ENCODE results near the gene ARHGAP42.

DNA sequence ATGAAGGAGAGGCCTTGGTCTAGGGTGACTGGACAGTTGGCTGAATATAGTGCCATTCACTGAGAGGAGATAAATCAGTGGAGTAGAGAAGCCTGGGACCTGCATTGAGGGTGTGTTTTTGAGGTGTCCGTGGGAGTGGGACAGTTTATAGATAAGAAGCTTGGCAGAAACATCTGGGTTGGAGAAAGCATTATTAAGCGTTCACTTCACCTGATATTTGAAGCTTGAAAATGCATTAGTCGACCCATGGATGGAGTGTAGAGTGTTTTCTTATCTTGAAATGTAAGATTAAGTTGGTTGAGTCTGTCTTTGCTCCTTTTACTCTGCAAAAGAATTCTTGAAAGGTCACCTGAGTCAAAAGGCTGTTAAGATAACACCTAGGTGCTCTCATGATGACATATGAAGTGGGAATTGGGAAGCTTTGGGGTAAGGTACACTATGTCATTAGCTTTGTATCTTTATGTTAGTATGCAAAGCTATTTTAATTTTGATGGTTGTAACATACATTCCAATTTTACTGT is 160.7 kb downstream of the ARHGAP42 start:
- TF ChIP-seq, protein P1, sequence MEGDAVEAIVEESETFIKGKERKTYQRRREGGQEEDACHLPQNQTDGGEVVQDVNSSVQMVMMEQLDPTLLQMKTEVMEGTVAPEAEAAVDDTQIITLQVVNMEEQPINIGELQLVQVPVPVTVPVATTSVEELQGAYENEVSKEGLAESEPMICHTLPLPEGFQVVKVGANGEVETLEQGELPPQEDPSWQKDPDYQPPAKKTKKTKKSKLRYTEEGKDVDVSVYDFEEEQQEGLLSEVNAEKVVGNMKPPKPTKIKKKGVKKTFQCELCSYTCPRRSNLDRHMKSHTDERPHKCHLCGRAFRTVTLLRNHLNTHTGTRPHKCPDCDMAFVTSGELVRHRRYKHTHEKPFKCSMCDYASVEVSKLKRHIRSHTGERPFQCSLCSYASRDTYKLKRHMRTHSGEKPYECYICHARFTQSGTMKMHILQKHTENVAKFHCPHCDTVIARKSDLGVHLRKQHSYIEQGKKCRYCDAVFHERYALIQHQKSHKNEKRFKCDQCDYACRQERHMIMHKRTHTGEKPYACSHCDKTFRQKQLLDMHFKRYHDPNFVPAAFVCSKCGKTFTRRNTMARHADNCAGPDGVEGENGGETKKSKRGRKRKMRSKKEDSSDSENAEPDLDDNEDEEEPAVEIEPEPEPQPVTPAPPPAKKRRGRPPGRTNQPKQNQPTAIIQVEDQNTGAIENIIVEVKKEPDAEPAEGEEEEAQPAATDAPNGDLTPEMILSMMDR (IDR thresholded peaks at IDR 0.05; ENCODE audit: borderline replicate concordance, extremely low read depth, low read length, poor library complexity, severe bottlenecking): no peak
- no peak for TF ChIP-seq EZH2 (IDR thresholded peaks at IDR 0.05; ENCODE audit: borderline replicate concordance, low read depth, low read length, severe bottlenecking)

All from DND-41 (cell line).